Astrocyte (in vitro differentiated cells and primary cell): Measurements from ENCODE around the gene FUOM. TPM values are rescaled to one million over a fixed set of nuclear protein-coding genes. Genes with fewer than 3 reads are reported as not detected.

ENCODE experiments used
- DNase-seq: peaks from one replicate; pipeline ENCODE4 v3.0.0-alpha.2; 2010; ENCODE audit warnings: low read depth
- FAIRE-seq: peaks from 2 replicates; lab custom pipeline; 2011; peaks lifted over from hg19 to GRCh38; lab: Jason Lieb, UNC
- H2AFZ ChIP-seq: 2 replicates; pipeline ENCODE4 v1.6.0; 2012; ENCODE audit warnings: low read depth, low read length, inconsistent platforms
- H3K27ac ChIP-seq: 2 replicates; pipeline ENCODE4 v1.5.1; 2011; ENCODE audit warnings: low read depth, low read length, inconsistent platforms
- H3K27me3 ChIP-seq: 2 replicates; pipeline ENCODE4 v1.6.0; 2011; ENCODE audit warnings: low read length, inconsistent platforms; ENCODE audit not compliant: insufficient read depth
- H3K36me3 ChIP-seq: 2 replicates; pipeline ENCODE4 v1.5.1; 2011; ENCODE audit warnings: low read length, inconsistent platforms; ENCODE audit not compliant: insufficient read depth
- H3K4me1 ChIP-seq: 2 replicates; pipeline ENCODE4 v1.5.1; 2011; ENCODE audit warnings: low read length, inconsistent platforms; ENCODE audit not compliant: insufficient read depth
- H3K4me2 ChIP-seq: 2 replicates; pipeline ENCODE4 v1.6.0; 2012; ENCODE audit warnings: low read length, inconsistent platforms
- H3K4me3 ChIP-seq: 2 replicates; pipeline ENCODE4 v1.5.1; 2011; ENCODE audit warnings: low read depth, mild to moderate bottlenecking, low read length, inconsistent platforms; ENCODE audit not compliant: insufficient read depth
- H3K79me2 ChIP-seq: 2 replicates; pipeline ENCODE4 v1.6.0; 2012; ENCODE audit warnings: mild to moderate bottlenecking, low read length, inconsistent platforms; ENCODE audit not compliant: insufficient read depth
- H3K9ac ChIP-seq: 2 replicates; pipeline ENCODE4 v1.6.0; 2012; ENCODE audit warnings: mild to moderate bottlenecking, low read length, inconsistent platforms
- H3K9me3 ChIP-seq: 2 replicates; pipeline ENCODE4 v1.5.1; 2012; ENCODE audit warnings: low read depth, mild to moderate bottlenecking, low read length, inconsistent platforms; ENCODE audit not compliant: insufficient read depth
- H4K20me1 ChIP-seq: 2 replicates; pipeline ENCODE4 v1.6.0; 2012; ENCODE audit warnings: low read length, inconsistent platforms; ENCODE audit not compliant: insufficient read depth
- H3K27ac Mint-ChIP-seq: one replicate; pipeline ENCODE4 v1.8.0; 2021; ENCODE audit warnings: mild to moderate bottlenecking, mixed read lengths; ENCODE audit not compliant: unreplicated experiment
- H3K27me3 Mint-ChIP-seq: one replicate; pipeline ENCODE4 v1.8.0; 2021; ENCODE audit warnings: low read depth, mixed read lengths; ENCODE audit not compliant: unreplicated experiment
- H3K36me3 Mint-ChIP-seq: one replicate; pipeline ENCODE4 v1.8.0; 2021; ENCODE audit warnings: low read depth, mixed read lengths; ENCODE audit not compliant: unreplicated experiment
- H3K4me1 Mint-ChIP-seq: one replicate; pipeline ENCODE4 v1.8.0; 2021; ENCODE audit warnings: low read depth, mixed read lengths; ENCODE audit not compliant: unreplicated experiment
- H3K4me3 Mint-ChIP-seq: one replicate; pipeline ENCODE4 v1.8.0; 2021; ENCODE audit warnings: mild to moderate bottlenecking, moderate library complexity, mixed read lengths; ENCODE audit not compliant: unreplicated experiment
- H3K9me3 Mint-ChIP-seq: one replicate; pipeline ENCODE4 v1.8.0; 2021; ENCODE audit warnings: mild to moderate bottlenecking, mixed read lengths; ENCODE audit not compliant: unreplicated experiment
- CTCF ChIP-seq: IDR thresholded peaks from 2 replicates; pipeline ENCODE4 v1.5.1; 2011; ENCODE audit warnings: low read depth, mild to moderate bottlenecking, inconsistent platforms, low read length, moderate library complexity; ENCODE audit not compliant: insufficient read depth
- EZH2 ChIP-seq: IDR thresholded peaks from 2 replicates; pipeline ENCODE4 v1.6.1; 2012; ENCODE audit warnings: mild to moderate bottlenecking, low read length, inconsistent platforms; ENCODE audit not compliant: insufficient read depth
- total RNA-seq: library from RNA; stranded (reverse); gene quantifications from 2 replicates; pipeline ENCODE4 v1.2.1, GENCODE V29; 2021

FUOM gene
- total RNA-seq, 1 donor from 2014 or later: 28.8 TPM

GRCh38 chr10:133396035-133396624 is 38.3 kb upstream of the FUOM start:
- Mint-ChIP-seq H3K9me3 (no peaks in the 10 kb centered on the region), H3K27me3 (no peaks in the 10 kb centered on the region), H3K36me3 (peaks cover 19% of the 10 kb centered on the region), H3K4me1 (peaks cover 24% of the 10 kb centered on the region), H3K27ac (no peak overlapping the region), H3K4me3 (peak overlapping the region; percentile 92)
- peaks cover 11% of the 10 kb centered on the region for H3K36me3 ChIP-seq
- H4K20me1 ChIP-seq: peaks cover 7% of the 10 kb centered on the region
- TF ChIP-seq EZH2: no peak
- TF ChIP-seq CTCF: no peak
- H3K4me1 ChIP-seq: peaks cover 6% of the 10 kb centered on the region
- H3K9me3 ChIP-seq: no peaks in the 10 kb centered on the region
- no peaks in the 10 kb centered on the region for H3K27me3 ChIP-seq
- DNase-seq: no peak
- H3K4me3 ChIP-seq: no peak overlapping the region
- H3K4me2 ChIP-seq: no peak overlapping the region
- H3K79me2 ChIP-seq: peaks cover 55% of the 10 kb centered on the region
- H2AFZ ChIP-seq: no peak overlapping the region
- H3K27ac ChIP-seq: no peak overlapping the region
- FAIRE-seq: no peak
- H3K9ac ChIP-seq: no peak overlapping the region

GRCh38 chr10:133394801-133395221 is 37.0 kb upstream of the FUOM start:
- DNase-seq: peak; percentile 14
- H3K9ac ChIP-seq: peak overlapping the region; percentile 88
- Mint-ChIP-seq H3K9me3 (no peaks in the 10 kb centered on the region), H3K36me3 (peaks cover 21% of the 10 kb centered on the region), H3K27ac (peak overlapping the region; percentile 95), H3K27me3 (no peaks in the 10 kb centered on the region), H3K4me3 (peak overlapping the region; percentile 92), H3K4me1 (peaks cover 16% of the 10 kb centered on the region)
- H3K36me3 ChIP-seq: peaks cover 10% of the 10 kb centered on the region
- peak overlapping the region; percentile 82 for H2AFZ ChIP-seq
- peak overlapping the region; percentile 95 for H3K4me2 ChIP-seq
- FAIRE-seq: no peak
- H3K4me1 ChIP-seq: peaks cover 6% of the 10 kb centered on the region
- peaks cover 4% of the 10 kb centered on the region for H4K20me1 ChIP-seq
- no peaks in the 10 kb centered on the region for H3K9me3 ChIP-seq
- H3K79me2 ChIP-seq: peaks cover 53% of the 10 kb centered on the region
- peak overlapping the region; percentile 68 for H3K27ac ChIP-seq
- TF ChIP-seq EZH2: no peak
- TF ChIP-seq CTCF: no peak
- peak overlapping the region; percentile 83 for H3K4me3 ChIP-seq
- no peaks in the 10 kb centered on the region for H3K27me3 ChIP-seq

- H3K27ac ChIP-seq: peak within 1 kb of the TSS; percentile 68
- H3K27me3 Mint-ChIP-seq: no peaks in the 10 kb centered on the region
Measured at GRCh38 chr10:133394064-133394663, 36.3 kb upstream of the FUOM start, which contains the start of gene MTG1. TSS of gene MTG1 (plus strand) at chr10:133394157. CDS start at chr10:133394221, 64 bp downstream.

More at GRCh38 chr10:133394064-133394663, 36.3 kb upstream of the FUOM start, which contains the start of gene MTG1:
- H3K36me3 Mint-ChIP-seq: peaks cover 21% of the 10 kb centered on the region
- FAIRE-seq: no peak
- H3K4me3 Mint-ChIP-seq: peak within 1 kb of the TSS; percentile 92
- Histone ChIP-seq H3K4me3 (peak within 1 kb of the TSS; percentile 83), H3K27me3 (no peaks in the 10 kb centered on the region), H3K9ac (peak within 1 kb of the TSS; percentile 88), H3K36me3 (peaks cover 10% of the 10 kb centered on the region), H3K9me3 (no peaks in the 10 kb centered on the region), H3K4me2 (peak within 1 kb of the TSS; percentile 95), H4K20me1 (peaks cover 4% of the 10 kb centered on the region), H2AFZ (peak within 1 kb of the TSS; percentile 82), H3K79me2 (peaks cover 47% of the 10 kb centered on the region), H3K4me1 (peaks cover 6% of the 10 kb centered on the region)
- no peaks in the 10 kb centered on the region for H3K9me3 Mint-ChIP-seq
- peaks cover 16% of the 10 kb centered on the region for H3K4me1 Mint-ChIP-seq
- peak within 1 kb of the TSS; percentile 95 for H3K27ac Mint-ChIP-seq
- no peak for TF ChIP-seq CTCF
- DNase-seq: peak; percentile 72
